ENCODE data around the gene KIF18A. TPM values are rescaled to one million over a fixed set of nuclear protein-coding genes. Genes with fewer than 3 reads are reported as not detected.

KIF18A gene
- total RNA-seq, 1 experiment from 2014 or later, result 20.8 TPM

DNA sequence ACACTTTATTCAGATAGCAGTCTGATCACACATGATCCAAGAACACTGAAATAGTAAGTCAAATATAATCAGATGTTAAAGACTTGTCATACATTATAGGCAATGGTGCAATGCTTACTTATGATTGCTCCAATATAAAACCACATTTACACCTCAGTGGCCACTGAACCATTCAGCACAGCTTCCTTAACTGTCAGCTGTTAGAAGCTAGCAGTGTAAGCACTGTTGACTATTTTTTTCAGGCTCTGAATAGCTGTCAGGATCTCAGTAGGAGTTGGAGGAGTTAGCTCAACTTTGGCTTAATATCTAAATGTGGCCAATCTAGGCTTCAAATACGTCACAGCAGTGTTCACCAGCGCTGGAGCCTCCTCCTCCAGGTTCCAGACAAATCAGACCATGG is 36.9 kb upstream of the KIF18A start:
- ChIA-PET CTCF (interaction anchor here (0.6 kb wide), 1 partner anchor 877 kb away, joined by 3 read pairs; no protein-coding TSS in a partner anchor), POLR2A (no interaction called here)
- no peaks in the 10 kb centered on the region for H3K36me3 ChIP-seq (ENCODE audit: control insufficient read depth, insufficient read depth, low read length)
- H3K4me1 ChIP-seq (ENCODE audit: control insufficient read depth, insufficient read depth, low read length), result peaks cover 7% of the 10 kb centered on the region; the same call in 1 of the 2 replicates
- in situ Hi-C loops (cut with HindIII; ENCODE audit: low pct_unique_long_range_greater_than_20kb, low sequenced_read_pairs) (no loop called here), intact Hi-C loops (cut with micrococcal nuclease; ENCODE audit: unreplicated experiment) (no loop called here)
- H3K4me3 ChIP-seq (ENCODE audit: low read depth in 2 of 2, low read length in 2 of 2), result no peak overlapping the region
- BruUV-seq (replicated peaks), result no TSS peak
- H3K27me3 ChIP-seq (ENCODE audit: control insufficient read depth, insufficient read depth, low read length), result no peaks in the 10 kb centered on the region
- H3K27ac ChIP-seq (ENCODE audit: low read length), result no peak overlapping the region
- no peak for ATAC-seq
- TF ChIP-seq, protein P1, sequence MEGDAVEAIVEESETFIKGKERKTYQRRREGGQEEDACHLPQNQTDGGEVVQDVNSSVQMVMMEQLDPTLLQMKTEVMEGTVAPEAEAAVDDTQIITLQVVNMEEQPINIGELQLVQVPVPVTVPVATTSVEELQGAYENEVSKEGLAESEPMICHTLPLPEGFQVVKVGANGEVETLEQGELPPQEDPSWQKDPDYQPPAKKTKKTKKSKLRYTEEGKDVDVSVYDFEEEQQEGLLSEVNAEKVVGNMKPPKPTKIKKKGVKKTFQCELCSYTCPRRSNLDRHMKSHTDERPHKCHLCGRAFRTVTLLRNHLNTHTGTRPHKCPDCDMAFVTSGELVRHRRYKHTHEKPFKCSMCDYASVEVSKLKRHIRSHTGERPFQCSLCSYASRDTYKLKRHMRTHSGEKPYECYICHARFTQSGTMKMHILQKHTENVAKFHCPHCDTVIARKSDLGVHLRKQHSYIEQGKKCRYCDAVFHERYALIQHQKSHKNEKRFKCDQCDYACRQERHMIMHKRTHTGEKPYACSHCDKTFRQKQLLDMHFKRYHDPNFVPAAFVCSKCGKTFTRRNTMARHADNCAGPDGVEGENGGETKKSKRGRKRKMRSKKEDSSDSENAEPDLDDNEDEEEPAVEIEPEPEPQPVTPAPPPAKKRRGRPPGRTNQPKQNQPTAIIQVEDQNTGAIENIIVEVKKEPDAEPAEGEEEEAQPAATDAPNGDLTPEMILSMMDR (IDR thresholded peaks at IDR 0.05), result no peak
- no peak for TF ChIP-seq POLR2AphosphoS5 (IDR thresholded peaks at IDR 0.05; ENCODE audit: low read depth, low read length)
- TF ChIP-seq TCF7L2 (IDR thresholded peaks at IDR 0.05; ENCODE audit: low read depth, low read length), result no peak
- TF ChIP-seq, protein P2, sequence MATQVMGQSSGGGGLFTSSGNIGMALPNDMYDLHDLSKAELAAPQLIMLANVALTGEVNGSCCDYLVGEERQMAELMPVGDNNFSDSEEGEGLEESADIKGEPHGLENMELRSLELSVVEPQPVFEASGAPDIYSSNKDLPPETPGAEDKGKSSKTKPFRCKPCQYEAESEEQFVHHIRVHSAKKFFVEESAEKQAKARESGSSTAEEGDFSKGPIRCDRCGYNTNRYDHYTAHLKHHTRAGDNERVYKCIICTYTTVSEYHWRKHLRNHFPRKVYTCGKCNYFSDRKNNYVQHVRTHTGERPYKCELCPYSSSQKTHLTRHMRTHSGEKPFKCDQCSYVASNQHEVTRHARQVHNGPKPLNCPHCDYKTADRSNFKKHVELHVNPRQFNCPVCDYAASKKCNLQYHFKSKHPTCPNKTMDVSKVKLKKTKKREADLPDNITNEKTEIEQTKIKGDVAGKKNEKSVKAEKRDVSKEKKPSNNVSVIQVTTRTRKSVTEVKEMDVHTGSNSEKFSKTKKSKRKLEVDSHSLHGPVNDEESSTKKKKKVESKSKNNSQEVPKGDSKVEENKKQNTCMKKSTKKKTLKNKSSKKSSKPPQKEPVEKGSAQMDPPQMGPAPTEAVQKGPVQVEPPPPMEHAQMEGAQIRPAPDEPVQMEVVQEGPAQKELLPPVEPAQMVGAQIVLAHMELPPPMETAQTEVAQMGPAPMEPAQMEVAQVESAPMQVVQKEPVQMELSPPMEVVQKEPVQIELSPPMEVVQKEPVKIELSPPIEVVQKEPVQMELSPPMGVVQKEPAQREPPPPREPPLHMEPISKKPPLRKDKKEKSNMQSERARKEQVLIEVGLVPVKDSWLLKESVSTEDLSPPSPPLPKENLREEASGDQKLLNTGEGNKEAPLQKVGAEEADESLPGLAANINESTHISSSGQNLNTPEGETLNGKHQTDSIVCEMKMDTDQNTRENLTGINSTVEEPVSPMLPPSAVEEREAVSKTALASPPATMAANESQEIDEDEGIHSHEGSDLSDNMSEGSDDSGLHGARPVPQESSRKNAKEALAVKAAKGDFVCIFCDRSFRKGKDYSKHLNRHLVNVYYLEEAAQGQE (IDR thresholded peaks at IDR 0.05; ENCODE audit: insufficient read depth in 1 of 2, low read depth in 2 of 2, low read length in 1 of 2), result no peak
- TF ChIP-seq SIN3A (IDR thresholded peaks at IDR 0.05; ENCODE audit: borderline replicate concordance, insufficient read depth, low read depth, low read length), result no peak
- no peaks in the 10 kb centered on the region; the same call in 1 of the 2 replicates for H3K9me3 ChIP-seq (ENCODE audit: control insufficient read depth, insufficient read depth, low read depth, low read length)
- DNase-seq (ENCODE audit: low read depth, low spot score), result no peak

DNA sequence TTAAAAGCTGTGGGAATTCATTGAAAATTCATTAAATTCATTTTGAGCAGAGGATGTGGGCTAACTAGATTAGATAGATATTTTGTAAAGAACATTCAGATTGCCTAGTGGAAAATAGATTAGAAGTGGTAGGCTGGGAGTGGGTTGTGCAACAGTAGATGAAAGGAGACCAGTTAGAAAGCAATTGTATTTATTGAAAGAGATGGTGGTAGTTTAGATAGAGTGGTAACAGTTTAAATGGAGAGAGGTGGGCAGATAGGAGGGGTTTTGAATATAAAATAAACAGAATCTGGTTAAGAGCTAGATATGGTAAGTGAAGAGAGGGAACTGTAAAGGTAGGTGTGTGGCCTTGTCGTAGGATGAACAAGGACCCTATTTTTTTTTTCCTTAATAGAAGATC is 34.8 kb upstream of the KIF18A start:
- no peaks in the 10 kb centered on the region for H3K36me3 ChIP-seq (ENCODE audit: control insufficient read depth, insufficient read depth, low read length)
- in situ Hi-C loops (cut with HindIII; ENCODE audit: low pct_unique_long_range_greater_than_20kb, low sequenced_read_pairs), result no loop called here
- H3K27me3 ChIP-seq (ENCODE audit: control insufficient read depth, insufficient read depth, low read length), result no peaks in the 10 kb centered on the region
- H3K4me3 ChIP-seq (ENCODE audit: low read depth in 2 of 2, low read length in 2 of 2), result no peak overlapping the region
- H3K4me1 ChIP-seq (ENCODE audit: control insufficient read depth, insufficient read depth, low read length), result peaks cover 7% of the 10 kb centered on the region; the same call in 1 of the 2 replicates
- no TSS peak for BruUV-seq (replicated peaks)
- ATAC-seq, result no peak
- no peaks in the 10 kb centered on the region; the same call in 1 of the 2 replicates for H3K9me3 ChIP-seq (ENCODE audit: control insufficient read depth, insufficient read depth, low read depth, low read length)
- H3K27ac ChIP-seq (ENCODE audit: low read length), result no peak overlapping the region
- no peak for DNase-seq (ENCODE audit: low read depth, low spot score)
- TF ChIP-seq, protein P1 (IDR thresholded peaks at IDR 0.05), result no peak
- no peak for TF ChIP-seq SIN3A (IDR thresholded peaks at IDR 0.05; ENCODE audit: borderline replicate concordance, insufficient read depth, low read depth, low read length)
- TF ChIP-seq, protein P2 (IDR thresholded peaks at IDR 0.05; ENCODE audit: insufficient read depth in 1 of 2, low read depth in 2 of 2, low read length in 1 of 2), result no peak
- ChIA-PET POLR2A (interaction anchor here (0.6 kb wide), 1 partner anchor 32 kb away, joined by 3 read pairs; no protein-coding TSS in a partner anchor), CTCF (no interaction called here)
- intact Hi-C loops (cut with micrococcal nuclease; ENCODE audit: unreplicated experiment), result no loop called here

All from Panc1 (cell line).